Left ventricle myocardium inferior (tissue), 1 donor: ENCODE results near the gene SOCS4. TPM values are rescaled to one million over a fixed set of nuclear protein-coding genes. Genes with fewer than 3 reads are reported as not detected.

ENCODE experiments used
- DNase-seq: peaks from one replicate; pipeline ENCODE4 v3.0.0-alpha.2; 2020
- H3K27ac ChIP-seq: fragments of 200-600 bp; replicated peaks from 2 replicates; pipeline ENCODE4 v1.8.0; 2021
- H3K27me3 ChIP-seq: fragments of 200-600 bp; 2 replicates; pipeline ENCODE4 v1.8.0; 2021; ENCODE audit warnings: low read depth
- H3K36me3 ChIP-seq: fragments of 200-600 bp; 2 replicates; pipeline ENCODE4 v1.8.0; 2021
- H3K4me1 ChIP-seq: fragments of 200-600 bp; 2 replicates; pipeline ENCODE4 v1.8.0; 2021
- H3K4me3 ChIP-seq: fragments of 200-600 bp; 2 replicates; pipeline ENCODE4 v1.8.0; 2021; ENCODE audit warnings: mild to moderate bottlenecking, moderate library complexity
- H3K9me3 ChIP-seq: fragments of 200-600 bp; replicated peaks from 2 replicates; pipeline ENCODE4 v1.8.0; 2021
- CTCF ChIP-seq: fragments of 200-600 bp; IDR thresholded peaks from 2 replicates; pipeline ENCODE4 v1.8.0; 2021; ENCODE audit warnings: antibody characterized with exemption, mild to moderate bottlenecking, borderline replicate concordance
- intact Hi-C: fragments of 100-400 bp; cut with micrococcal nuclease; formaldehyde crosslinking; loops from one replicate; pipeline ENCODE4 v1.11.0; 2022
- total RNA-seq: library from RNA; stranded (reverse); fragmentation: NEBNext Ultra II Directional; extraction: Animal tissue kit (Norgen Biotek cat#: 25700); gene quantifications from one replicate; pipeline ENCODE4 v1.2.1, GENCODE V29; 2021
- donor health status: DM: no; HTN: yes; CAD: no; lungs with severe emphysema.

SOCS4 gene
- total RNA-seq, 1 donor from 2014 or later, result 18.1 TPM

GRCh38 chr14:55052269-55052930 is 25.4 kb downstream of the SOCS4 start:
- no peak for DNase-seq
- Histone ChIP-seq H3K9me3 (no peaks in the 10 kb centered on the region), H3K36me3 (peaks cover 21% of the 10 kb centered on the region), H3K4me3 (peak overlapping the region; percentile 91), H3K27ac (peak overlapping the region; percentile 99), H3K4me1 (peaks cover 60% of the 10 kb centered on the region), H3K27me3 (no peaks in the 10 kb centered on the region)
- intact Hi-C loops, result no loop called here
- TF ChIP-seq CTCF, result no peak

GRCh38 chr14:55053018-55053417 is 26.0 kb downstream of the SOCS4 start:
- H3K4me3 ChIP-seq, result peak overlapping the region; percentile 91
- DNase-seq, result no peak
- H3K27ac ChIP-seq, result peak overlapping the region; percentile 99
- H3K4me1 ChIP-seq, result peaks cover 66% of the 10 kb centered on the region
- H3K36me3 ChIP-seq, result peaks cover 27% of the 10 kb centered on the region
- intact Hi-C loops, result no loop called here
- no peaks in the 10 kb centered on the region for H3K9me3 ChIP-seq
- H3K27me3 ChIP-seq, result no peaks in the 10 kb centered on the region
- TF ChIP-seq CTCF, result no peak

- H3K27me3 ChIP-seq, result no peaks in the 10 kb centered on the region
- H3K4me1 ChIP-seq, result peaks cover 69% of the 10 kb centered on the region
- no peak for TF ChIP-seq CTCF
- DNase-seq, result no peak
- intact Hi-C loops, result no loop called here
- H3K9me3 ChIP-seq, result no peaks in the 10 kb centered on the region
- H3K36me3 ChIP-seq, result peaks cover 30% of the 10 kb centered on the region
- H3K27ac ChIP-seq, result no peak overlapping the region
- H3K4me3 ChIP-seq, result peak overlapping the region; percentile 91
Measured at GRCh38 chr14:55053500-55053899, 26.5 kb downstream of the SOCS4 start.

GRCh38 chr14:55054098-55054497 is 27.1 kb downstream of the SOCS4 start:
- H3K4me3 ChIP-seq, result no peak overlapping the region
- no peak for TF ChIP-seq CTCF
- H3K27ac ChIP-seq, result no peak overlapping the region
- intact Hi-C loops, result no loop called here
- H3K27me3 ChIP-seq, result no peaks in the 10 kb centered on the region
- peaks cover 30% of the 10 kb centered on the region for H3K36me3 ChIP-seq
- H3K4me1 ChIP-seq, result peaks cover 74% of the 10 kb centered on the region
- no peak for DNase-seq
- no peaks in the 10 kb centered on the region for H3K9me3 ChIP-seq

GRCh38 chr14:55057919-55058318 is 30.9 kb downstream of the SOCS4 start:
- Histone ChIP-seq H3K27ac (no peak overlapping the region), H3K27me3 (no peaks in the 10 kb centered on the region), H3K36me3 (peaks cover 44% of the 10 kb centered on the region), H3K4me1 (peaks cover 84% of the 10 kb centered on the region), H3K9me3 (no peaks in the 10 kb centered on the region), H3K4me3 (no peak overlapping the region)
- intact Hi-C loops, result no loop called here
- no peak for DNase-seq
- no peak for TF ChIP-seq CTCF
